ENCODE data around the gene DNAJC25. TPM values are rescaled to one million over a fixed set of nuclear protein-coding genes. Genes with fewer than 3 reads are reported as not detected.
A peak's percentile ranks its signal among the peaks of the same experiment; 100 is the strongest.

DNAJC25 gene
- polyA plus RNA-seq, 1 experiment = 14.1 TPM

DNA sequence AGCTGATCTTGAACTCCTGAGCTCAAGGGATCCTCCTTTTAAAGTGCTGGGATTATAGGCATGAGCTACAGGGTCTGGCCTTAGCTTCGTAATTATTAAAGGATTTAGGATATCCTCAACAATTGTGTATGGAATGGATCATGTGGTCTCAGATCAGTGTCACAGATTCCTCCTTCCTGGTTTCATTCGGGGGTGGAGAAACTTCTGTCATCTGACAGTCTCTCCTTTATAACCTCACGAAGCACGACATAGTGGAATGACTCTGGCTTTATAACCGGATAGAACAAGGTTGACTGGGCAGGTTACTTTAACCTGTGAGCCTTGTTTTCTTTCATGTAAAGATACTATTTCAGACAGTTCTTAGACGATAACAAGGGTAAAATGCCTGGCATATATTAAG, 25.9 kb downstream of the DNAJC25 start:
- H3K9me3 ChIP-seq (ENCODE audit: control insufficient read depth, insufficient read depth, low read length) = no peaks in the 10 kb centered on the region
- H3K27ac ChIP-seq (ENCODE audit: low read depth, low read length) = no peak overlapping the region
- ChIA-PET POLR2A (no interaction called here), CTCF (no interaction called here)
- no peak overlapping the region for H3K4me3 ChIP-seq (ENCODE audit: low read depth, low read length)
- TF ChIP-seq, protein P1, sequence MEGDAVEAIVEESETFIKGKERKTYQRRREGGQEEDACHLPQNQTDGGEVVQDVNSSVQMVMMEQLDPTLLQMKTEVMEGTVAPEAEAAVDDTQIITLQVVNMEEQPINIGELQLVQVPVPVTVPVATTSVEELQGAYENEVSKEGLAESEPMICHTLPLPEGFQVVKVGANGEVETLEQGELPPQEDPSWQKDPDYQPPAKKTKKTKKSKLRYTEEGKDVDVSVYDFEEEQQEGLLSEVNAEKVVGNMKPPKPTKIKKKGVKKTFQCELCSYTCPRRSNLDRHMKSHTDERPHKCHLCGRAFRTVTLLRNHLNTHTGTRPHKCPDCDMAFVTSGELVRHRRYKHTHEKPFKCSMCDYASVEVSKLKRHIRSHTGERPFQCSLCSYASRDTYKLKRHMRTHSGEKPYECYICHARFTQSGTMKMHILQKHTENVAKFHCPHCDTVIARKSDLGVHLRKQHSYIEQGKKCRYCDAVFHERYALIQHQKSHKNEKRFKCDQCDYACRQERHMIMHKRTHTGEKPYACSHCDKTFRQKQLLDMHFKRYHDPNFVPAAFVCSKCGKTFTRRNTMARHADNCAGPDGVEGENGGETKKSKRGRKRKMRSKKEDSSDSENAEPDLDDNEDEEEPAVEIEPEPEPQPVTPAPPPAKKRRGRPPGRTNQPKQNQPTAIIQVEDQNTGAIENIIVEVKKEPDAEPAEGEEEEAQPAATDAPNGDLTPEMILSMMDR (IDR thresholded peaks at IDR 0.05; ENCODE audit: low read depth, low read length) = no peak
- H3K27me3 ChIP-seq (ENCODE audit: control insufficient read depth, insufficient read depth, low read length) = no peaks in the 10 kb centered on the region
- DNase-seq (ENCODE audit: low read depth, low spot score) = no peak

GRCh38 chr9:111658943-111659342, 27.8 kb downstream of the DNAJC25 start:
- ChIA-PET POLR2A (interaction anchor here (0.6 kb wide), 1 partner anchor 28 kb away, joined by 3 read pairs; the partner anchor contains the start of gene DNAJC25), CTCF (no interaction called here)
- Histone ChIP-seq H3K9me3 (ENCODE audit: control insufficient read depth, insufficient read depth, low read length) (no peaks in the 10 kb centered on the region), H3K4me3 (ENCODE audit: low read depth, low read length) (no peak overlapping the region), H3K27ac (ENCODE audit: low read depth, low read length) (no peak overlapping the region), H3K27me3 (ENCODE audit: control insufficient read depth, insufficient read depth, low read length) (no peaks in the 10 kb centered on the region)
- no peak for DNase-seq (ENCODE audit: low read depth, low spot score)
- TF ChIP-seq, protein P1 (IDR thresholded peaks at IDR 0.05; ENCODE audit: low read depth, low read length) = no peak

GRCh38 chr9:111659691-111660090, 28.6 kb downstream of the DNAJC25 start:
- Histone ChIP-seq H3K27me3 (ENCODE audit: control insufficient read depth, insufficient read depth, low read length) (no peaks in the 10 kb centered on the region), H3K9me3 (ENCODE audit: control insufficient read depth, insufficient read depth, low read length) (no peaks in the 10 kb centered on the region), H3K4me3 (ENCODE audit: low read depth, low read length) (no peak overlapping the region), H3K27ac (ENCODE audit: low read depth, low read length) (no peak overlapping the region)
- CTCF ChIA-PET = no interaction called here
- TF ChIP-seq, protein P1 (IDR thresholded peaks at IDR 0.05; ENCODE audit: low read depth, low read length) = no peak
- no peak for DNase-seq (ENCODE audit: low read depth, low spot score)
- POLR2A ChIA-PET = interaction anchor here (0.6 kb wide), 1 partner anchor 29 kb away, joined by 3 read pairs; the partner anchor contains the start of gene DNAJC25

DNA sequence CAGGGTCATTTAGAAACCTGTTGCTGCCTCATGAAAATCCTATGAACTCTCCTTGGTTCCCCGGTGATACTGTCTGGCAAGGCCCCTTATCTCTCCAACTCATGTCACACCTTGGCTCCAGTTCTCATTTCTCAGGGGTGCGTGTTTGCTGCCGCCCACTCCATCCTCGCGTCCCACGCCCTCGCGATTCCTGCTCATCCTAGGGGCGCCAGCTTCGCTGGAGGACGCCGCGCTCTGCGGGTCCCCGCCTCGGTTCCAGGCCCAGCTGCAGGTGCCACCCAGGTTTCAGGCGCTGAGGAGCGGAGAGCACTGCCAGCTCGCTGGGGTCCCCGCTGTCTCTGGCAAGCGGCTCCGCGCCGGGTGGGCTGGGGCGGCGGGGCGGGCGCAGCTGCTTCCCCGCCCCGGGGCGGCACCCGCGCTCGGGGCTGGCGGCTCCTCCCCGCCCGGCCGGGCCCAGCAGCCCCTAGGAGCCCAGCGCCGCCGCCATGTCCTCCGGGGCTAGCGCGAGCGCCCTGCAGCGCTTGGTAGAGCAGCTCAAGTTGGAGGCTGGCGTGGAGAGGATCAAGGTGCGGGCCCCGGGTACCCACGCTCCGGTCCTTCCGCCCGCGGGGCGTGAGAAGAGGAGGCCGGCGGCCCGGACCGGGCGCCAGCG, 30.1 kb downstream of the DNAJC25 start, which contains the start of gene GNG10:
Gene GNG10, plus strand, starts transcription at position 456 of the 652 bp plus-strand sequence. Its CDS starts 30 bp downstream, at position 486.
- TF ChIP-seq, protein P1 (IDR thresholded peaks at IDR 0.05; ENCODE audit: low read depth, low read length) = no peak
- peak within 1 kb of the TSS; percentile 39 for H3K27ac ChIP-seq (ENCODE audit: low read depth, low read length)
- no peaks in the 10 kb centered on the region for H3K9me3 ChIP-seq (ENCODE audit: control insufficient read depth, insufficient read depth, low read length)
- no peak for DNase-seq (ENCODE audit: low read depth, low spot score)
- POLR2A ChIA-PET = interaction anchor here (2.2 kb wide), 1 partner anchor 30 kb away, joined by 13 read pairs; the partner anchor contains the start of gene DNAJC25
- H3K4me3 ChIP-seq (ENCODE audit: low read depth, low read length) = peak within 1 kb of the TSS; percentile 90
- CTCF ChIA-PET = no interaction called here
- H3K27me3 ChIP-seq (ENCODE audit: control insufficient read depth, insufficient read depth, low read length) = no peaks in the 10 kb centered on the region

DNA sequence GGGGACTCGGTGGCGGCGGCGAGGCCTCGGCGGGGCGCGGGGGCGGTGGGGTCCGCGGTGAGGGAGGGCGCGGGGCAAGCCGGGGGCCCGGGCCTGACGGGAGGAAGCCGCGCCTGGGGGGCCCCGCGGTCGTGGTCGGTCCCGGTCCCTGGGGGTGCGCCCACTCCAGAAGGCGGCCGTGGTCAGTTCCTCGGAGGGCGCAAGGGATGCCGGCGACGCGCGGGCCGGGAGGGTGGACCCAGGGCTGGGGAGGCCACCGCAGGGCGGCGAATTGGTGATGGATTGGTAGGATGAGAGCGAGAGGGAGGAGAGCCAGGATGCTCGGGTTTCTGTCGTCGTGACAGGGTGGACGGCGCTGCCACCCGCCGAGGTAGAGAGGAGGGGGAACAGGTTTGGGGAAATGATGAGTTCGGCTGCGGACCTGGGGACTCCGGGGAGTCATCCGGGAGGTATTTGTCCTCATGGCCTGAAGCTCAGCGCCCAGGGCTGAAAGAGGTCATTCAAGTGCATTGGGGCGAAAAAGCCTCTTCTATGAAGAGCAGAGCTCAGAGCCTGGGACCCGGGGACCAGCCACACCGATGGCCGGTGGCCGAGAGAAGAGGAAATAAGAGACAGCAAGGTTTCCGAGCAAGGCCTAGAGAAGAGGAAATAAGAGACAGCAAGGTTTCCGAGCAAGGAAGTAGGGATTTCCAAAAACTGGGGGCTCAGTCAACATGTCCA, 30.8 kb downstream of the DNAJC25 start:
- ChIA-PET CTCF (interaction anchor here (0.6 kb wide), 1 partner anchor 65 kb away, joined by 4 read pairs; no protein-coding TSS in a partner anchor), POLR2A (interaction anchor here (2.2 kb wide), 1 partner anchor 31 kb away, joined by 13 read pairs; the partner anchor contains the start of gene DNAJC25)
- TF ChIP-seq, protein P1 (IDR thresholded peaks at IDR 0.05; ENCODE audit: low read depth, low read length) = no peak
- H3K4me3 ChIP-seq (ENCODE audit: low read depth, low read length) = peak overlapping the region; percentile 90
- peak overlapping the region; percentile 39 for H3K27ac ChIP-seq (ENCODE audit: low read depth, low read length)
- H3K9me3 ChIP-seq (ENCODE audit: control insufficient read depth, insufficient read depth, low read length) = no peaks in the 10 kb centered on the region
- DNase-seq (ENCODE audit: low read depth, low spot score) = no peak
- no peaks in the 10 kb centered on the region for H3K27me3 ChIP-seq (ENCODE audit: control insufficient read depth, insufficient read depth, low read length)

All from AG04450 (cell line).